Measurements from ENCODE around the gene TUG1. TPM values are rescaled to one million over a fixed set of nuclear protein-coding genes. Genes with fewer than 3 reads are reported as not detected.
A peak's percentile ranks its signal among the peaks of the same experiment; 100 is the strongest.

TUG1 gene
- 65.8 and 70.0 TPM in 2 replicates for total RNA-seq (2021)
- percentile 98 among the genes with signal in this experiment for Bru-seq, nascent RNA
- percentile 100 among the genes with signal in this experiment for BruChase-seq, experiment 1, labeled RNA remaining after a 2-hour chase
- BruChase-seq, experiment 2, labeled RNA remaining after a 6-hour chase: percentile 99 among the genes with signal in this experiment
- long read RNA-seq, full-length matches to known transcripts: 22 of 43 reads
- long read RNA-seq, partial matches to known transcripts: 0 of 43 reads
- long read RNA-seq, other reads (novel, unspliced or antisense): 21 of 43 reads

DNA sequence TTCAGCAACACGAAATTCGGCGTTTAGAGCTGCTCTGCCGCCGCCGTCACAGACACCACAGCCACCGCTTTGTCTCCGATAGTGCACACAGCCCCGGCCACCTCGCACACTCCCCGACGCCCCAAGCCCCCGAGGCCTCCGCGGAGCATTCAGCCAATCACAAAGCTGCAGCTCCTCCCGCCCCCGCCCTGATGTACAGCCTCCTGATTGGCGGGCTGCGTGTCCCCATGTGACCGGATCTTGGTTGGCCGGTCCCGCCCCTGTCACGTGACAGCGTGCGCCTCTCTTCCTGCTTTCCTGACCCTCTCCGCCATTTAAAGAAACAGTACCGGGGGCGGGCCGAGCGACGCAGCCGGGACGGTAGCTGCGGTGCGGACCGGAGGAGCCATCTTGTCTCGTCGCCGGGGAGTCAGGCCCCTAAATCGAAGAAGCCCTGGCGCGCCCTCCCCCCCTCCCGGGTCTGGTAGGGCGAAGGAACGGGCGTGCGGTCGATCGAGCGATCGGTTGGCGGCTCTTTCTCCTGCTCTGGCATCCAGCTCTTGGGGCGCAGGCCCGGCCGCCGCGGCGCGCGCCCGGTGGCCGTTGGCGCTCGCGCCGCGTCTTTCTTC, at the start of gene TUG1:
TSS of gene TUG1 (plus strand) at position 342 of the 608 bp plus-strand sequence.
- H3K9me3 ChIP-seq (ENCODE audit: low read depth, low read length, poor library complexity, severe bottlenecking): peaks cover 57% of the 10 kb centered on the region
- H3K27ac ChIP-seq (ENCODE audit: low read depth, low read length, poor library complexity, severe bottlenecking): peak within 1 kb of the TSS; percentile 96
- H3K4me1 ChIP-seq (ENCODE audit: insufficient read depth, low read length, poor library complexity, severe bottlenecking): no peaks in the 10 kb centered on the region
- peak; percentile 99 for DNase-seq (ENCODE audit: low spot score)
- H3K36me3 ChIP-seq (ENCODE audit: insufficient read depth, low read length, poor library complexity, severe bottlenecking): peaks cover 47% of the 10 kb centered on the region
- intact Hi-C loops (cut with micrococcal nuclease; ENCODE audit: unreplicated experiment): loop anchor here (5.0 kb wide), 1 partner anchor 113 kb away; the partner anchor contains the start of gene SMTN
- ChIA-PET POLR2A (ENCODE audit: low non-redundant PET) (interaction anchor here (0.6 to 0.9 kb wide), 3 partner anchors 21 to 1390 kb away, joined by 3 to 6 read pairs (median 3); no protein-coding TSS in a partner anchor), CTCF (interaction anchor here (0.6 kb wide), 1 partner anchor 56 kb away, joined by 3 read pairs; no protein-coding TSS in a partner anchor)
- no TSS peak for BruUV-seq (replicated peaks)
- H3K27me3 ChIP-seq (replicated peaks; ENCODE audit: insufficient read depth, low read depth, low read length, poor library complexity): no peaks in the 10 kb centered on the region
- TF ChIP-seq, protein P1, sequence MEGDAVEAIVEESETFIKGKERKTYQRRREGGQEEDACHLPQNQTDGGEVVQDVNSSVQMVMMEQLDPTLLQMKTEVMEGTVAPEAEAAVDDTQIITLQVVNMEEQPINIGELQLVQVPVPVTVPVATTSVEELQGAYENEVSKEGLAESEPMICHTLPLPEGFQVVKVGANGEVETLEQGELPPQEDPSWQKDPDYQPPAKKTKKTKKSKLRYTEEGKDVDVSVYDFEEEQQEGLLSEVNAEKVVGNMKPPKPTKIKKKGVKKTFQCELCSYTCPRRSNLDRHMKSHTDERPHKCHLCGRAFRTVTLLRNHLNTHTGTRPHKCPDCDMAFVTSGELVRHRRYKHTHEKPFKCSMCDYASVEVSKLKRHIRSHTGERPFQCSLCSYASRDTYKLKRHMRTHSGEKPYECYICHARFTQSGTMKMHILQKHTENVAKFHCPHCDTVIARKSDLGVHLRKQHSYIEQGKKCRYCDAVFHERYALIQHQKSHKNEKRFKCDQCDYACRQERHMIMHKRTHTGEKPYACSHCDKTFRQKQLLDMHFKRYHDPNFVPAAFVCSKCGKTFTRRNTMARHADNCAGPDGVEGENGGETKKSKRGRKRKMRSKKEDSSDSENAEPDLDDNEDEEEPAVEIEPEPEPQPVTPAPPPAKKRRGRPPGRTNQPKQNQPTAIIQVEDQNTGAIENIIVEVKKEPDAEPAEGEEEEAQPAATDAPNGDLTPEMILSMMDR (conservative IDR thresholded peaks at IDR 0.05; ENCODE audit: low read depth, low read length): no peak
- TF ChIP-seq EZH2 (IDR thresholded peaks at IDR 0.05; ENCODE audit: borderline replicate concordance, low read depth, low read length, poor library complexity, severe bottlenecking): no peak
- H3K4me3 ChIP-seq (ENCODE audit: low read depth, low read length, poor library complexity, severe bottlenecking): peak within 1 kb of the TSS; percentile 81

DNA sequence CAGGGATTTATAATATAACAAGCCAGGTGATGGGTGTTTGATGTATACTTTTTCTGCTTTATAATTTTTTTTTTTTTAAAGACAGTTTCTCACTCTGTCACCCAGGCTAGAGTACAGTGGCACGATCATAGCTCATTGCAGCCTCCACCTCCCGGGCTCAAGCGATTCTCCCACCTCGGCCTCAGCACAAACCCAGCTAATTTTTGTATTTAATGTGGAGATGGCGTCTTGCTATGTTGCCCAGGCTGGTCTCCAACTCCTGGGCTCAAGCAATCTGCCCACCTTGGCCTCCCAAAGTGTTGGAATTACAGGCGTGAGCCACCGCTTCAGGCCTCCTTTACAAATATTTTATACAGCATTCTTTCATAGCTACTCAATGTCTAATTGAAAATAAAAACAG, 49.1 kb upstream of the TUG1 start:
- Histone ChIP-seq H3K27ac (ENCODE audit: low read depth, low read length, poor library complexity, severe bottlenecking) (no peak overlapping the region), H3K9me3 (ENCODE audit: low read depth, low read length, poor library complexity, severe bottlenecking) (peaks cover 5% of the 10 kb centered on the region), H3K4me1 (ENCODE audit: insufficient read depth, low read length, poor library complexity, severe bottlenecking) (peaks cover 14% of the 10 kb centered on the region), H3K4me3 (ENCODE audit: low read depth, low read length, poor library complexity, severe bottlenecking) (no peak overlapping the region), H3K27me3 (replicated peaks; ENCODE audit: insufficient read depth, low read depth, low read length, poor library complexity) (no peaks in the 10 kb centered on the region), H3K36me3 (ENCODE audit: insufficient read depth, low read length, poor library complexity, severe bottlenecking) (no peaks in the 10 kb centered on the region)
- DNase-seq (ENCODE audit: low spot score): no peak
- CTCF ChIA-PET: interaction anchor here (0.8 kb wide), 1 partner anchor 29 kb away, joined by 4 read pairs; no protein-coding TSS in a partner anchor
- TF ChIP-seq, protein P1 (conservative IDR thresholded peaks at IDR 0.05; ENCODE audit: low read depth, low read length): no peak
- no peak for TF ChIP-seq EZH2 (IDR thresholded peaks at IDR 0.05; ENCODE audit: borderline replicate concordance, low read depth, low read length, poor library complexity, severe bottlenecking)
- BruUV-seq (replicated peaks): no TSS peak
- intact Hi-C loops (cut with micrococcal nuclease; ENCODE audit: unreplicated experiment): loop anchor here (1.0 to 2.0 kb wide), 2 partner anchors 157 to 285 kb away; partner anchors contain the start of gene SLC35E4
- POLR2A ChIA-PET (ENCODE audit: low non-redundant PET): no interaction called here

DNA sequence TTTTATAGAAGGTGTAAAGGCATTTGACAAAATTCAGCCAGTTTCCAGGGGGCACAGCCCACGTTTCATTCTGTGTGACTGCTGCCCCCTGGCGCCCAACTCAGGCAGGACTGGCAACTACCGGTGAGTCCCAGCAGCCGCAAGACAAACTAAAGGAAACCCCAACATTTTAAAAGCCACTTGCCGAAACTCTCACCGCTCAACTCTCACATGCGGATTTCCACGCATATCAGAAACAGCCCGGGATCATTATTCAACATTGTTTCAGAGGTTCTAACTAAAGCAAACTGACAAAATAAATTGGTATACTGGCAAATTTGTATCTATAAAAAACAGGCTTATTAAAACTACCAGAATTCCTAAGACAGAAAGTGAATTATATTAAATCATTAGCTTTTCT, 48.7 kb upstream of the TUG1 start:
- BruUV-seq (replicated peaks): no TSS peak
- Histone ChIP-seq H3K27me3 (replicated peaks; ENCODE audit: insufficient read depth, low read depth, low read length, poor library complexity) (no peaks in the 10 kb centered on the region), H3K4me3 (ENCODE audit: low read depth, low read length, poor library complexity, severe bottlenecking) (no peak overlapping the region), H3K4me1 (ENCODE audit: insufficient read depth, low read length, poor library complexity, severe bottlenecking) (peaks cover 14% of the 10 kb centered on the region), H3K9me3 (ENCODE audit: low read depth, low read length, poor library complexity, severe bottlenecking) (peaks cover 5% of the 10 kb centered on the region), H3K36me3 (ENCODE audit: insufficient read depth, low read length, poor library complexity, severe bottlenecking) (no peaks in the 10 kb centered on the region), H3K27ac (ENCODE audit: low read depth, low read length, poor library complexity, severe bottlenecking) (no peak overlapping the region)
- intact Hi-C loops (cut with micrococcal nuclease; ENCODE audit: unreplicated experiment): loop anchor here (1.0 to 2.0 kb wide), 2 partner anchors 157 to 286 kb away; partner anchors contain the start of gene SLC35E4
- ChIA-PET POLR2A (ENCODE audit: low non-redundant PET) (no interaction called here), CTCF (interaction anchor here (0.8 to 1.1 kb wide), 2 partner anchors 30 to 158 kb away, joined by 3 to 4 read pairs; no protein-coding TSS in a partner anchor)
- DNase-seq (ENCODE audit: low spot score): peak; percentile 81
- TF ChIP-seq, protein P1 (conservative IDR thresholded peaks at IDR 0.05; ENCODE audit: low read depth, low read length): peak; percentile 88
- no peak for TF ChIP-seq EZH2 (IDR thresholded peaks at IDR 0.05; ENCODE audit: borderline replicate concordance, low read depth, low read length, poor library complexity, severe bottlenecking)

Data from A673 (cell line).